Endothelial cell of umbilical vein (primary cell): ENCODE data around the gene ANO6. TPM values are rescaled to one million over a fixed set of nuclear protein-coding genes. Genes with fewer than 3 reads are reported as not detected.

Experiments
- BruUV-seq: library from RNA; stranded (reverse); fragments of 400-500 nt; replicated peaks from 2 replicates; lab custom pipeline; 2021; lab: Mats Ljungman, UMichigan
- CTCF ChIA-PET: fragments of 300-600, 350-600 bp; sonication (Branson Sonifier 250); formaldehyde crosslinking; loops from one replicate; lab custom pipeline; 2021; ENCODE audit warnings: antibody characterized with exemption, inconsistent platforms; lab: Charles Lee
- POLR2A ChIA-PET: fragments of 300-600, 350-600 bp; sonication (Branson Sonifier 250); formaldehyde crosslinking; loops from one replicate; lab custom pipeline; 2021; ENCODE audit warnings: antibody characterized with exemption, inconsistent platforms; lab: Charles Lee
- DNase-seq: peaks from one replicate; pipeline ENCODE4 v3.0.0-alpha.2; 2011; ENCODE audit warnings: low read depth, low spot score
- FAIRE-seq: peaks from 2 replicates; lab custom pipeline; 2011; peaks lifted over from hg19 to GRCh38; lab: Jason Lieb, UNC
- H2AFZ ChIP-seq: 2 replicates; pipeline ENCODE4 v1.6.0; 2012; ENCODE audit warnings: low read depth, low read length, control low read depth, inconsistent platforms
- H3K27ac ChIP-seq: 2 replicates; pipeline ENCODE4 v1.5.1; 2011; ENCODE audit warnings: low read depth, mild to moderate bottlenecking, control low read depth, low read length, moderate library complexity; ENCODE audit not compliant: insufficient read depth
- H3K27me3 ChIP-seq, 2 experiments: 2 replicates each; pipeline versions ENCODE4 v1.6.0 to v1.6.1; 2011; ENCODE audit warnings: low read length in 2 of 2, mixed read lengths in 1 of 2; ENCODE audit not compliant: control insufficient read depth in 2 of 2, insufficient read depth in 2 of 2
- H3K36me3 ChIP-seq, 2 experiments: 2 replicates in 1 of 2; 3 replicates in 1 of 2; pipeline ENCODE4 v1.5.1; 2011; ENCODE audit warnings: low read length in 2 of 2, mild to moderate bottlenecking in 1 of 2, moderate library complexity in 1 of 2; ENCODE audit not compliant: control insufficient read depth in 2 of 2, insufficient read depth in 2 of 2; ENCODE audit errors: extremely low read depth in 1 of 2
- H3K4me1 ChIP-seq: 3 replicates; pipeline ENCODE4 v1.5.1; 2011; ENCODE audit warnings: mild to moderate bottlenecking, low read length; ENCODE audit not compliant: control insufficient read depth, insufficient read depth; ENCODE audit errors: extremely low read depth
- H3K4me2 ChIP-seq: 2 replicates; pipeline ENCODE4 v1.6.1; 2011; ENCODE audit warnings: low read length, control low read depth, mixed read lengths; ENCODE audit not compliant: insufficient read depth
- H3K4me3 ChIP-seq, 3 experiments: fragments of 200-600 bp in 1 of 3; sonication (generic), shearing (Covaris generic) in 1 of 3; replicated peaks in 1 of 3; 2 replicates each; pipeline ENCODE4 v1.5.1; 2011 to 2016; ENCODE audit warnings: control low read depth in 3 of 3, low read length in 3 of 3, mild to moderate bottlenecking in 2 of 3, inconsistent platforms in 1 of 3, low read depth in 1 of 3, moderate library complexity in 1 of 3; ENCODE audit not compliant: insufficient read depth in 1 of 3
- H3K79me2 ChIP-seq: 2 replicates; pipeline ENCODE4 v1.6.0; 2012; ENCODE audit warnings: low read length, inconsistent platforms; ENCODE audit not compliant: control insufficient read depth, insufficient read depth
- H3K9ac ChIP-seq: replicated peaks from 2 replicates; pipeline ENCODE3; 2011; ENCODE audit warnings: low read length, control low read depth; ENCODE audit not compliant: insufficient read depth; ENCODE audit errors: extremely low read depth
- H3K9me1 ChIP-seq: replicated peaks from 3 replicates; pipeline ENCODE4 v1.6.0; 2011; ENCODE audit warnings: mild to moderate bottlenecking, low read length; ENCODE audit not compliant: control insufficient read depth, insufficient read depth; ENCODE audit errors: extremely low read depth
- H3K9me3 ChIP-seq: replicated peaks from 2 replicates; pipeline ENCODE4 v1.5.1; 2012; ENCODE audit warnings: low read length, inconsistent platforms; ENCODE audit not compliant: control insufficient read depth, insufficient read depth
- H4K20me1 ChIP-seq: replicated peaks from 2 replicates; pipeline ENCODE3; 2011; ENCODE audit warnings: mild to moderate bottlenecking, low read length; ENCODE audit not compliant: control insufficient read depth, insufficient read depth; ENCODE audit errors: extremely low read depth
- EZH2 ChIP-seq: IDR thresholded peaks from 2 replicates; pipeline ENCODE4 v1.6.1; 2012; ENCODE audit warnings: borderline replicate concordance, low read depth, mild to moderate bottlenecking, moderate library complexity, low read length, inconsistent platforms; ENCODE audit not compliant: severe bottlenecking
- FOS ChIP-seq: IDR thresholded peaks from 2 replicates; pipeline ENCODE4 v1.6.1; 2011; ENCODE audit warnings: mild to moderate bottlenecking, low read length, moderate library complexity, borderline replicate concordance; ENCODE audit not compliant: insufficient read depth
- GATA2 ChIP-seq: IDR thresholded peaks from 2 replicates; pipeline ENCODE4 v1.7.0; 2011; ENCODE audit warnings: low read depth, mild to moderate bottlenecking, moderate library complexity, mixed read lengths, low read length; ENCODE audit not compliant: insufficient read length, insufficient read depth
- JUN ChIP-seq: IDR thresholded peaks from 2 replicates; pipeline ENCODE4 v1.6.1; 2011; ENCODE audit warnings: borderline replicate concordance, low read depth; ENCODE audit not compliant: insufficient read length, insufficient read depth
- MYC ChIP-seq: IDR thresholded peaks from one replicate; pipeline ENCODE4 v1.6.1; 2011; ENCODE audit warnings: mild to moderate bottlenecking, low read depth, low read length
- POLR2A ChIP-seq: IDR thresholded peaks from 2 replicates; pipeline ENCODE4 v1.6.1; 2012; ENCODE audit warnings: low read depth, mild to moderate bottlenecking, control low read depth, low read length
- POLR2AphosphoS5 ChIP-seq: IDR thresholded peaks from 2 replicates; pipeline ENCODE4 v1.6.1; 2012; ENCODE audit warnings: low read depth, mild to moderate bottlenecking, control low read depth, low read length, moderate library complexity; ENCODE audit not compliant: insufficient read depth
- dilution Hi-C: fragments of 300-500 bp; cut with MboI; formaldehyde crosslinking; loops from one replicate; pipeline ENCODE4 v1.15.0; 2019; ENCODE audit warnings: low sequenced_read_pairs; ENCODE audit not compliant: extremely low pct_ligation_motif_present
- intact Hi-C: fragments of 100-400 bp; cut with micrococcal nuclease; formaldehyde crosslinking; loops from one replicate; pipeline ENCODE4 v1.10.0; 2022
- polyA plus RNA-seq, 4 experiments: library from polyadenylated mRNA; depleted of rRNA in 3 of 4; stranded (reverse) in 3 of 4; unstranded in 1 of 4; fragments of >200 nt; gene quantifications; 2 replicates each; pipeline versions ENCODE4 v1.2.1 to v1.2.3, GENCODE V29; 2011 to 2012; ENCODE audit warnings: missing spikeins in 1 of 4
- total RNA-seq: library from RNA; stranded (reverse); gene quantifications from 2 replicates; pipeline ENCODE4 v1.2.3, GENCODE V29; 2021
- TF ChIP-seq, protein P1 (sequence below), 2 donors: IDR thresholded peaks; 1 replicate in 1 of 2; 2 replicates in 1 of 2; pipeline ENCODE4 v1.5.1; 2011; ENCODE audit warnings: low read length in 2 of 2, mild to moderate bottlenecking in 2 of 2, moderate library complexity in 2 of 2, control low read depth in 1 of 2, inconsistent platforms in 1 of 2, low read depth in 1 of 2; ENCODE audit not compliant: insufficient read depth in 1 of 2; ENCODE audit errors: extremely low read depth in 1 of 2
- TF ChIP-seq, protein P2 (sequence below): IDR thresholded peaks from 2 replicates; pipeline ENCODE4 v1.6.1; 2011; ENCODE audit not compliant: insufficient read depth, insufficient read length

The ANO6 gene
- total and polyA plus RNA-seq, 2 donors (not counting 3 experiments of a cell fraction or from before 2014, with no cell fraction given) = 21.3 to 67.6 TPM

DNA sequence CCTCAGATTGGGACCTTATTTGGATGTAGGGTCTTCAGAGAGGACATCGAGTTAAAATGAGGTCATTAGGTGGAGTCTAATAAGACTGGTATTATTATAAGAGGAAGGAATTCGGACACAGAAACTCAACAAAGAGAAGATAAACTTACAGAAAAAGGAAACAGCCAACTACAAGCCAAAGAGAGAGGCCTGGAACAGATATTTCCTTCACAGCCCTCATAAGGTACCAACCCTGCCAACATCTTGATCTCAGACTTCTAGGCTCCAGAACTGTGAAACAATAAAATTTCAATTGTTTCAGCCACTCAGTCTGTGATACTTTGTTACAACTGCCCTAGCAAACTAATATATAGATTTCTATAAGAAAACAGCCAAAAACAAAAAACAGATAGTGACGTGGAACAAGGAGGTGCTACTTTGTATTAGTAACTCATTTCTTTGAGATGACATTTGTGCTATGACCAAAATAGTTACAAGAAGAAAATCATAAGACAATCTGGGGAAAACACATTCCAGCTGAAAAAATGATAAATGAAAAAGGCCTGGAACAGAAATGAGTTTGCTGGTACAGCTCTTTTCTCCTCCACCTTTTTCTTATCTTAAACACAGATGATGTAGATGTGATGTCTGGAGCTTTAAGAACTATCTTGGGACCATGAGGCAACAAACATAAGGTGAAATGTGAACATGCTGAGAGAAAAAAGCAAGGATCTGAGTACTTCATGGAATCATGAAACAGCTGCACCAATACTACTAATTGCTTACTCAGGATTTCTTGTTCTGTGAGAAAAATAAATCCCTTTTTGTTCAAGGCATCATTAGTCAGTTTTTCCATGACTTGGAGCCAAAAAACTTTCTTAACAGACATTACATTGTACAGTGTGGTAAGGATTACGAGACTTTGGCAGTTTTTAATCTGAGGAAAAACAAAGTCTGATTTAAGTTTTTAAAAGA, 243.2 kb downstream of the ANO6 start:
- no peaks in the 10 kb centered on the region for H3K9me3 ChIP-seq
- TF ChIP-seq MYC (no peak), EZH2 (no peak), POLR2A (no peak), GATA2 (no peak), FOS (no peak), POLR2AphosphoS5 (no peak), JUN (no peak)
- TF ChIP-seq, protein P1, sequence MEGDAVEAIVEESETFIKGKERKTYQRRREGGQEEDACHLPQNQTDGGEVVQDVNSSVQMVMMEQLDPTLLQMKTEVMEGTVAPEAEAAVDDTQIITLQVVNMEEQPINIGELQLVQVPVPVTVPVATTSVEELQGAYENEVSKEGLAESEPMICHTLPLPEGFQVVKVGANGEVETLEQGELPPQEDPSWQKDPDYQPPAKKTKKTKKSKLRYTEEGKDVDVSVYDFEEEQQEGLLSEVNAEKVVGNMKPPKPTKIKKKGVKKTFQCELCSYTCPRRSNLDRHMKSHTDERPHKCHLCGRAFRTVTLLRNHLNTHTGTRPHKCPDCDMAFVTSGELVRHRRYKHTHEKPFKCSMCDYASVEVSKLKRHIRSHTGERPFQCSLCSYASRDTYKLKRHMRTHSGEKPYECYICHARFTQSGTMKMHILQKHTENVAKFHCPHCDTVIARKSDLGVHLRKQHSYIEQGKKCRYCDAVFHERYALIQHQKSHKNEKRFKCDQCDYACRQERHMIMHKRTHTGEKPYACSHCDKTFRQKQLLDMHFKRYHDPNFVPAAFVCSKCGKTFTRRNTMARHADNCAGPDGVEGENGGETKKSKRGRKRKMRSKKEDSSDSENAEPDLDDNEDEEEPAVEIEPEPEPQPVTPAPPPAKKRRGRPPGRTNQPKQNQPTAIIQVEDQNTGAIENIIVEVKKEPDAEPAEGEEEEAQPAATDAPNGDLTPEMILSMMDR (IDR thresholded peaks at IDR 0.05; ENCODE audit: extremely low read depth in 1 of 2, insufficient read depth in 1 of 2, low read depth in 1 of 2, low read length in 2 of 2) = no peak
- TF ChIP-seq, protein P2, sequence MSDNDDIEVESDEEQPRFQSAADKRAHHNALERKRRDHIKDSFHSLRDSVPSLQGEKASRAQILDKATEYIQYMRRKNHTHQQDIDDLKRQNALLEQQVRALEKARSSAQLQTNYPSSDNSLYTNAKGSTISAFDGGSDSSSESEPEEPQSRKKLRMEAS = no peak
- CTCF ChIA-PET = no interaction called here
- no peaks in the 10 kb centered on the region for H3K4me1 ChIP-seq
- DNase-seq (peak; percentile 14), FAIRE-seq (no peak)
- no peak overlapping the region for H3K9ac ChIP-seq
- POLR2A ChIA-PET = no interaction called here
- H3K79me2 ChIP-seq = no peaks in the 10 kb centered on the region
- no peak overlapping the region for H3K4me3 ChIP-seq
- H3K4me2 ChIP-seq = no peak overlapping the region
- H3K9me1 ChIP-seq = no peaks in the 10 kb centered on the region
- dilution Hi-C loops (no loop called here), intact Hi-C loops (no loop called here)
- H2AFZ ChIP-seq = no peak overlapping the region
- no peaks in the 10 kb centered on the region for H3K36me3 ChIP-seq
- no TSS peak for BruUV-seq
- H3K27me3 ChIP-seq = peaks cover 4 to 14% of the 10 kb centered on the region in 2 experiments
- H3K27ac ChIP-seq = no peak overlapping the region
- H4K20me1 ChIP-seq = no peaks in the 10 kb centered on the region
